Mammary microvascular endothelial cell (primary cell): ENCODE results near the gene INTS6L. TPM values are rescaled to one million over a fixed set of nuclear protein-coding genes. Genes with fewer than 3 reads are reported as not detected.

Experiments
- total RNA-seq: library from RNA; depleted of rRNA; stranded (reverse); fragments of >200 nt; gene quantifications from 2 replicates; pipeline ENCODE4 v1.2.3, GENCODE V29; 2015

The INTS6L gene, protein sequence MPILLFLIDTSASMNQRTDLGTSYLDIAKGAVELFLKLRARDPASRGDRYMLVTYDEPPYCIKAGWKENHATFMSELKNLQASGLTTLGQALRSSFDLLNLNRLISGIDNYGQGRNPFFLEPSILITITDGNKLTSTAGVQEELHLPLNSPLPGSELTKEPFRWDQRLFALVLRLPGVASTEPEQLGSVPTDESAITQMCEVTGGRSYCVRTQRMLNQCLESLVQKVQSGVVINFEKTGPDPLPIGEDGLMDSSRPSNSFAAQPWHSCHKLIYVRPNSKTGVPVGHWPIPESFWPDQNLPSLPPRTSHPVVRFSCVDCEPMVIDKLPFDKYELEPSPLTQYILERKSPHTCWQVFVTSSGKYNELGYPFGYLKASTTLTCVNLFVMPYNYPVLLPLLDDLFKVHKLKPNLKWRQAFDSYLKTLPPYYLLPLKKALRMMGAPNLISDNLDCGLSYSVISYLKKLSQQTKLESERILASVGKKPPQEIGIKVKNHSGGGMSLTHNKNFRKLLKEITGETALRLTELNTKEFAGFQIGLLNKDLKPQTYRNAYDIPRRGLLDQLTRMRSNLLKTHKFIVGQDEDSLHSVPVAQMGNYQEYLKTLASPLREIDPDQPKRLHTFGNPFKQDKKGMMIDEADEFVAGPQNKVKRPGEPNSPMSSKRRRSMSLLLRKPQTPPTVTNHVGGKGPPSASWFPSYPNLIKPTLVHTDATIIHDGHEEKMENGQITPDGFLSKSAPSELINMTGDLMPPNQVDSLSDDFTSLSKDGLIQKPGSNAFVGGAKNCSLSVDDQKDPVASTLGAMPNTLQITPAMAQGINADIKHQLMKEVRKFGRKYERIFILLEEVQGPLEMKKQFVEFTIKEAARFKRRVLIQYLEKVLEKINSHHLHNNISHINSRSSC
- total RNA-seq = 0.93 and 1.5 TPM in 2 replicates

GRCh38 chrX:135520553-135521404 is at the start of gene INTS6L:
Gene INTS6L (plus strand): TSS chrX:135520660. CDS start chrX:135520993, 333 bp downstream.

Other genes with a start within 250 kb of the INTS6L start
- gene ETDC, start 211.2 kb upstream of the INTS6L start, total RNA-seq = not detected in 2 replicates
- gene ZNF75D, start 176.6 kb upstream of the INTS6L start, total RNA-seq = 3.7 and 4.5 TPM in 2 replicates
- gene ZNF449, start 175.9 kb upstream of the INTS6L start, total RNA-seq = 3.4 and 3.5 TPM in 2 replicates
- gene SMIM10L2A, start 98.7 kb upstream of the INTS6L start, total RNA-seq = 0.10 and 0.20 TPM in 2 replicates
- not detected in 2 replicates for gene CT45A1, start 193.0 kb downstream of the INTS6L start, total RNA-seq
- gene CT45A3, start 247.5 kb downstream of the INTS6L start, total RNA-seq = not detected in 2 replicates